ENCODE measurements around the gene MLH1. TPM values are rescaled to one million over a fixed set of nuclear protein-coding genes. Genes with fewer than 3 reads are reported as not detected.
A peak's percentile ranks its signal among the peaks of the same experiment; 100 is the strongest.
"Not testable (repeated sequence)": the region's sequence is repeated elsewhere in the genome, so short reads cannot be mapped to it uniquely, and the experiment has no call there.

MLH1 gene
- total RNA-seq, 1 donor from 2014 or later = 53.8 TPM

- DNase-seq (ENCODE audit: low spot score in 2 of 2) (no peak), FAIRE-seq (no peak)
Measured at GRCh38 chr3:37031096-37031682, 37.9 kb downstream of the MLH1 start.

- DNase-seq (ENCODE audit: low spot score in 2 of 2) (no peak), FAIRE-seq (no peak)
Measured at GRCh38 chr3:37032961-37033360, 39.6 kb downstream of the MLH1 start.

GRCh38 chr3:37037352-37037751 lies 44.0 kb downstream of the MLH1 start:
- FAIRE-seq (no peak), DNase-seq (ENCODE audit: low spot score in 2 of 2) (no peak)

- DNase-seq (ENCODE audit: low spot score in 2 of 2) (no peak), FAIRE-seq (no peak)
Measured at GRCh38 chr3:37039161-37039846, 46.0 kb downstream of the MLH1 start.

DNA sequence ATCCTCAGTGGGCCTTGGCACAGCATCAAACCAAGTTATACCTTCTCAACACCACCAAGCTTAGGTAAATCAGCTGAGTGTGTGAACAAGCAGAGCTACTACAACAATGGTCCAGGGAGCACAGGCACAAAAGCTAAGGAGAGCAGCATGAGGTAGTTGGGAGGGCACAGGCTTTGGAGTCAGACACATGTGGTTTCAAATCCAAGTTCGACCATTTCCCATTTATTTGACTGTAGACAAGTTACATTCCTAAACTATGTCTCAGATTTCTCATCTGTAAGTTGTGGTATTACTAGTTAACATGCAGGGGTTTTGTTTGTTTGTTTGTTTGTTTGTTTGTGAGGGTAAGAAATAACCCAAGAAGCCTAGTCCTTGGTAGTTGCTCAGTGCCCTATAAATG lies 46.9 kb downstream of the MLH1 start:
- DNase-seq (ENCODE audit: low spot score in 2 of 2) (no peak), FAIRE-seq (no peak)

- DNase-seq (ENCODE audit: low spot score in 2 of 2) (no peak), FAIRE-seq (no peak)
Measured at GRCh38 chr3:37041546-37042195, 48.4 kb downstream of the MLH1 start.

DNA sequence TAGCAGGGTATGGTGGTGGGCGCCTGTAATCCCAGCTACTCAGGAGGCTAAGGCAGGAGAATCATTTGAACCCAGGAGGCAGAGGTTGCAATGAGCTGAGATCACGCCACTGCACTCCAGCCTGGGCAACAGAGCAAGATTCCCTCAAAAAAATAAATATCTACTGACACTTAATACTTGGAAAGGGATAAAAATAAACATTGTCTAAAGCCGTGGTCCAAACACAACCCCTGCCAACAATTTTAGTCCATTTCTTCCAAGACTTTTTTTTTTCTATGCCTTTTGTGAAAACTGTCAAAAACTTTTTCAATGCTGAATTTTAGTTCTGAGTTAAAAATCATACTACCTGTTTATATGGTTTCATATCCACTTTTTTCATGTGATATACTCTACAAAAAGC lies 49.4 kb downstream of the MLH1 start:
- FAIRE-seq; DNase-seq (ENCODE audit: low spot score in 2 of 2): not testable (repeated sequence)

DNA sequence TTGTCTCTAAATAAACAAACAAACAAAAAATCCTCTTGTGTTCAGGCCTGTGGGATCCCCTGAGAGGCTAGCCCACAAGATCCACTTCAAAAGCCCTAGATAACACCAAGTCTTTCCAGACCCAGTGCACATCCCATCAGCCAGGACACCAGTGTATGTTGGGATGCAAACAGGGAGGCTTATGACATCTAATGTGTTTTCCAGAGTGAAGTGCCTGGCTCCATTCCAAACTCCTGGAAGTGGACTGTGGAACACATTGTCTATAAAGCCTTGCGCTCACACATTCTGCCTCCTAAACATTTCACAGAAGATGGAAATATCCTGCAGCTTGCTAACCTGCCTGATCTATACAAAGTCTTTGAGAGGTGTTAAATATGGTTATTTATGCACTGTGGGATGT lies 57.0 kb downstream of the MLH1 start:
- no peak for DNase-seq (ENCODE audit: low spot score in 2 of 2)
- no peak for FAIRE-seq

- no peak for FAIRE-seq
- DNase-seq (ENCODE audit: low spot score in 2 of 2) = no peak
Measured at GRCh38 chr3:37052860-37053259, 59.5 kb downstream of the MLH1 start.

- no peak for DNase-seq (ENCODE audit: low spot score in 2 of 2)
- no peak for FAIRE-seq
Measured at GRCh38 chr3:37053337-37053736, 60.0 kb downstream of the MLH1 start.

- DNase-seq (ENCODE audit: low spot score in 2 of 2) (no peak), FAIRE-seq (no peak)
Measured at GRCh38 chr3:37053753-37054152, 60.4 kb downstream of the MLH1 start.

- no peak for FAIRE-seq
- peak in 1 of 2 donors; percentile 56 for DNase-seq (ENCODE audit: low spot score in 2 of 2)
Measured at GRCh38 chr3:37054370-37054769, 61.1 kb downstream of the MLH1 start.

DNA sequence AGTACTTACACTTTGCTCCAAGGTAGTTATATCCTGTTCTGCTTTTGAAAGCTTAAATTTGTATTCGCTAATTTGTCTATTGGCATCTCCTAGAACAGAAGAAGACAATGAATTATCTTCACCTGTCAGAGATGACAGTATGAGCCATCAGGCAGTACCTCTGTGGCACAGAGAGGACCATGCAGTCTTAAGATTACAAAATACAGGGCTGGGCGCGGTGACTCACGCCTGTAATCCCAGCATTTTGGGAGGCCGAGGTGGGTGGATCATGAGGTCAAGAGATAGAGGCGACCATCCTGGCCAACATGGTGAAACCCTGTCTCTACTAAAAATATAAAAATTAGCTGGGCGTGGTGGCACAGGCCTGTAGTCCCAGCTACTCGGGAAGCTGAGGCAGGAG lies 61.8 kb downstream of the MLH1 start:
- DNase-seq (ENCODE audit: low spot score in 2 of 2); FAIRE-seq: not testable (repeated sequence)

GRCh38 chr3:37056826-37057225 lies 63.5 kb downstream of the MLH1 start:
- no peak for FAIRE-seq
- DNase-seq (ENCODE audit: low spot score in 2 of 2) = no peak

DNA sequence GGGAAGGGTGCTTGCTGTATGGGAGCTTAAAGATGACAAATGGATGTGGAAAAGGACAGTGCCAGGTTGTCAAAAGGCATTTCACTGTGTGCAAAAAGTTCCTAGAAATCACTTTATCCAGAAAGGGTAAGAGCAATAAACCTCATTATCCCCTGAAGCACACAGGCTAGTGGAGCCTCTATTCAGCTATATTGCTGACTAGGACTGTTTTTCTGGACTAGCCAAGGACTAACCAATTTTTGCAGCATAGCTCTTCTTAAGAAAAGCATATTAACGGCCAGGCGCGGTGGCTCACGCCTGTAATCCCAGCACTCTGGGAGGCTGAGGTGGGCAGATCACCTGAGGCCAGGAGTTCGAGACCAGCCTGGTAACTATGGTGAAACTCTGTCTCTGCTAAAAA lies 64.8 kb downstream of the MLH1 start:
- DNase-seq (ENCODE audit: low spot score in 2 of 2) (no peak), FAIRE-seq (no peak)

- FAIRE-seq (no peak), DNase-seq (ENCODE audit: low spot score in 2 of 2) (no peak)
Measured at GRCh38 chr3:37064747-37065146, 71.4 kb downstream of the MLH1 start.

DNA sequence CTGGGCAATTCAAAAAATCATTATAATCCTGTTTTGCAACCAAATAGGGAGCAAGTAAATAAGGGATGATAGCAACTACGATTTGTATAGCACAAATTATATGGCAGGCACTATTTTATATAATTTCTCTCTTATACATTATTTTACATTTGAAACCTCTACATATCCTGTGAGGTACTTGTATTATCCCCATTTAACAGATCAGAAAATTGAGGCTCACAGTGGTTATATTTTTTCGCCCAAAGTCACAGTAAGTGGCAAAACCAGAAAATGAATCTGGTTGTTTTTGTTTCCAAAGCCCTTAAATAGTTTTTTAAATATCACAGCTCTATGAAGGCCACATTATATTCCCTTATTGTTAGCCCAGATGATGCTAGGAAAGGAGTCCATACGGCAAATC lies 74.3 kb downstream of the MLH1 start:
- FAIRE-seq = no peak
- no peak for DNase-seq (ENCODE audit: low spot score in 2 of 2)

DNA sequence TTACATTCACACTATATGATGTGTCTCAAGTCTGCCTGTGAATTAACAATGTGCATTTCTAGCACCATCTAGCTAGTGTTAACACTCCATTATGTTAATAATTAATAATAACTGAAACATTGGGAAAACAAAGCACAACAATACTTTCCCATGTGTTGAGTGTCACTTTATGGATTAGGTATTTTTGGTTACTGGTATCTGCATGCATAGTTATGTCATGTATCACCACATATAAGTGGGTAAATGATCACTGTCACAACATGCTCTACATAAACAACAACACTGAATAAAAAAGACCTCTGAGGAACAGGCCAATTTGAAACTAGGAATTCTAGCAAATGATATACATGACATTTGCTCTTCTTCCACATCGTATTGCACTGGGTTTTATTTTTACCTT lies 74.7 kb downstream of the MLH1 start:
- DNase-seq (ENCODE audit: low spot score in 2 of 2) (no peak), FAIRE-seq (no peak)

GRCh38 chr3:37071921-37072320 lies 78.6 kb downstream of the MLH1 start:
- no peak for FAIRE-seq
- DNase-seq (ENCODE audit: low spot score in 2 of 2) = no peak

DNA sequence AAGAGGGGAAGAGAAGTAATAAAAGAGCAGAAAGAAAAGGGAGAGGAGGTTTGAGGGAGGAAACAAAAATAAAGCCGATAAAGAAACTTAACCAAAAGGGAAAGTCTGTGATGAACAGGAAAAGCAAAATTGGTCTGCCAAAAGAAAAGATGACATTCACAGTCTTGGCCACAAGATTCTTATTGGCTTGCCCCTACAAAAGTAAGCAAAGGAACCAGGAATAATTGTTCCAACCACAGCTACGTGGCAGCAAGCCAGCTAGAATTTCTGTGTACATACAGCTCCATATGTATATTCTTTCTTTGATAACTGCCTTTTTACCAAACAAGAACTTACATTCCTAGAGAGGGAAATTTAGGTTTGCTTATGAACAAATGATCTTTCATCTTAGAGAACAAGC lies 79.6 kb downstream of the MLH1 start:
- FAIRE-seq = no peak

GRCh38 chr3:37074178-37074577 lies 80.9 kb downstream of the MLH1 start:
- DNase-seq (ENCODE audit: low spot score in 2 of 2) = no peak
- FAIRE-seq = no peak

More for the DNA sequence above, 79.6 kb downstream of the MLH1 start:
- no peak for DNase-seq (ENCODE audit: low spot score in 2 of 2)

GRCh38 chr3:37075955-37076354 lies 82.6 kb downstream of the MLH1 start:
- DNase-seq (ENCODE audit: low spot score in 2 of 2) = no peak
- FAIRE-seq = no peak

All from frontal cortex (tissue), 4 donors.